Measurements from ENCODE around the gene PKP1.

The PKP1 gene

GRCh38 chr1:201260648-201261311, 22.5 kb upstream of the PKP1 start:
- no peak for DNase-seq

DNA sequence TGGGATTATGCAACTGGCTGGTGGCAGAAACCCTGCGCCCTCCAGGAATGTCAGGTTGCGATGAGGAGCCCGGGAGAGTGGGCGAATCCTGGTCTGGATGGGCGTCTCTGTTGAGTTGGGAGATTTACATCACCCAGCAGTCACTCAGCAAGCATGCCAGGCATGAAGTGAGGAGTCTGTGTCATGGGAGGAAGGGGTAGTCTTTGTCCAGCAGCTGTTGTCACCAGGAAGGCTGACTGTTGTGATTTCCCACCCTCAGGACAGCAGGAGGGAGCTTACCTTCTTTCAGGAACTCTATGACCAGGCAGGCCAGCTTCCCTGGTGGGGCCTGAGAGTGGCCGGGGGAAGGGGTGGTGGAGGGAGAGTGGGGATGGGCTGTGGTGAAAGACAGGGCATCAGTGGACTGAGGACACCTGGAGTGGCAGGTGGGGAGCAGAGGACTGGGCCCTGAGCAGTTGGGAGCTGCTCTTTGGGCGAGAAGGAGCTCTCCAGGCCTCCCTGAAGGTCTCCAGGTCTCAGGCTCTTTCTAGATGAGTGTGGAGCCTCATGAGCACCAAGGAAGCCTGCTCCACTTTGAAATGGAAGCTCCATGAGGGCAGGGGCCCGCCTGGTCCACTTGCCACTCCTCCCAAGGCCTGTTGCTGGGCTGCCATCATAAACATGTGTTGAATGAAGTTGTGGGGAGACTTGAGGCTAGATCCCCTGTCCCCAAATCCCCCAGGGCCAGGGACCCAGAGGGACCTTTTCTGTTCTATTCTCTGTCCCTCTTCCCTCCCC, 21.3 kb upstream of the PKP1 start:
- DNase-seq: no peak

GRCh38 chr1:201262963-201263608, 20.2 kb upstream of the PKP1 start:
- DNase-seq: no peak

DNA sequence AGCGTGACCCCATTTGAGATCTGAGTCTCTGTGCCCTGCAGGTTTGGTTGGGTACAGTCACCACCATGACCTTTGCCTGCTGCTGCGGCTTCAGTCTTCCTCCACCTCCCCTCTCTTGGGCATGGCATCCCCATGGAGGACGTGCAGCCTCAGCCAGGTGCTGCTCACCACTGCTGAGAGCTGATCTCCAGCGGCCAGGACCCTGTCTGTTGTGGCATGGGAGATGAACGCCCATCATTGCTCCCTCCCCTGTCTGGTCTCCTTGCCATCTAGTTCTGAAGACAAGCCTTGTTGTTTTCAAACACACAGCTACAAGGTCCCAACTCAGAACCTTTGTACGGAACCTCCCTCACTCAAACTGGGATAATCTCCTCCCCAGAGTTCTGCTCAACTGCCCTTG, 19.2 kb upstream of the PKP1 start:
- no peak for DNase-seq

DNA sequence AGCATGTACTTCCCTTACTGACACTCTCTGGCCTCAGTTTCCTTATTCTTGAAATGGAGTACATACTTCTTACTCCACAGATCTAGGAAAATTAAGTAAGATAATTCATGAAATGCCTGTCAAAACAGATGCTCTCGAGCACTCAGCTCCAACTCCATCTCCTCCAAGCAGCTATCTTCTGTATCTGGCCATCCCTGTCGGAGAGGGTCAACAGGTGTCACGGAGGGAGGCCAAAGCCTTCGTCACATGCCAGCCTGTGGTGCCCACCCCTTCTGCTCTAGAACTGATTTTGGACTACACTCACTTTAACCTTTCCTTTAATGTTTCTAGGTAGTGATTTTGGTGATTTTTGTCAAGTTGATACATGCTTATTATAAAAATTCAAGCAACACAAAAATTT, 18.8 kb upstream of the PKP1 start:
- DNase-seq: no peak

- no peak for DNase-seq
These were observed 17.6 kb upstream of the PKP1 start for GRCh38 chr1:201265756-201266155.

GRCh38 chr1:201266276-201266675, 17.0 kb upstream of the PKP1 start:
- DNase-seq: no peak

- no peak for DNase-seq
These were observed 16.5 kb upstream of the PKP1 start for GRCh38 chr1:201266774-201267173.

DNA sequence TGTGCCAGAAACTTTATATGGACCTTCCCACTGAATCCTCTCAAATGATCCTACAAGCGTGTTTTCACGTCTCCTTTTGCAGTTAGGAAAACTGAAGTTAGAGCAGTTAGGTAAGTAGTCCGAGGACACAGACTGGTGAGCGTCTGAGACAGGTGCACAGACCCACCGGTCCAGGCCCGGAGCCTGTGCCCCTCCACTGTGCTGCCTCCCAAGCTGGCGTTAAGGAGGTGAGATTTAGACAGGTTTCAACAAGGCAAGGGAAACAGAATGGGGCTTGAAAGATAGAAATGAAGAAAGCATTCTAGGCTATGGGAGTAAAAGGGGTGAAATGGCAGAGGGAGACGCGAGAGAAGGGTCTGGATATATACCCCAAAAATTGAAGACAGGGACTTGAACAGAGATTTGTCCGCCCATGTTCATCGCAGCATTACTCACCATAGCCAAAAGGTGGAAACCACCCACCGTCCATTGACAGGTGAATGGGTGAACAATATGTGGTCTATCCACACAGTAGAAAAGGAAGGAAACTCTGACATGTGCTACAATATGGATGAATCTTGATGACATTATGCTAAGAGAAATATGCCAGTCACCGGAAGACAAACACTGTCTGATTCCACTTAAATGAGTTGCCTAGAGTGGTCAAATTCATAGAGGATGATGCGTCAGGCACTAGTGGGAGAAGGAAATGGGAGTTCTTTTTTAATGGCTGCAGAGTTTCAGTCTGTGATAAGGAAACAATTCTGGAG, 15.7 kb upstream of the PKP1 start:
- DNase-seq: no peak

GRCh38 chr1:201268604-201269151, 14.6 kb upstream of the PKP1 start:
- DNase-seq: no peak

DNA sequence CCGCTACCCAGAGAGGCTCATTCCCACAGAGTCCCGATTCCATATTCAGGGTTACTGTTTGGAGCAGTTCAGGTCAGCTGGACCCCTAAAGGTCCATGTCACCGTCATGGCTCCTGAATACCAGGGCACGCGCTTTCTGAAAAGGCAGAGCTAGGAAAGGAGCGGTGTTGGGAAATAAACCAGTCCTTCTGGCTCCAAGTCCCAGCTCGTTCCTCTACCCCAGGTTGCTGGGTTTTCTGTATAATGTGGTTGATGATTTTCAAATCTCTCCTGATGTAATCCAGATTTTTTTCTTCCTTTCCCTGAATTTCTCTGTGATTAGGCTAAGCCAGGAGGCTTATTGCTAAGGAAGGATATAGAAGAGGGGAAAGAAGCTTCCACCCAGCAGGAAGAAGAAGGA, 14.0 kb upstream of the PKP1 start:
- DNase-seq: no peak

DNA sequence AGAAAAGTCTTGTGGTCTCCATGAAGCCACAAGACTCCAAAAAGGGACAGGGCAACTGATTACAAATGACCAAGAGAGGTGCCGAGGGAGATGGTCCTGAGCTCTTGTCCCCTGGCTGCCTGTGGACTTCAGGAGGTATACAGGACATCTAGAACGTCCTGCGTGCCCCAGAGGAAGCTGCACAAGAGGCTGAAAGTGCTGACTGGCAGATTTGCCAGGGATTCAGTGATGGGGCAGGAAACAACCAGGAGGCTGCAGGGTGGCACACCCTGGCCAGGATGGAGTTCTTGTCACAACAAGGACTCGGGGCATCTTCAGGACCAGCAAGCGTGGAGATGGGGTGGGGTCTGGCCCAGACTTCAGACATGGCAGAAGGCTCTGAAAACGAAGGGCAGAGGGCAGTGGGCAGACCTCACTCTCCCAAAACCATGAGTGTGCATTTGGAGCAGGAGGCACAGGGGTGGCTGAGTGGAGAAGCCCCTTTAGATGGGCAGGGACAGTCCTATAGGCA, 13.4 kb upstream of the PKP1 start:
- DNase-seq: no peak

DNA sequence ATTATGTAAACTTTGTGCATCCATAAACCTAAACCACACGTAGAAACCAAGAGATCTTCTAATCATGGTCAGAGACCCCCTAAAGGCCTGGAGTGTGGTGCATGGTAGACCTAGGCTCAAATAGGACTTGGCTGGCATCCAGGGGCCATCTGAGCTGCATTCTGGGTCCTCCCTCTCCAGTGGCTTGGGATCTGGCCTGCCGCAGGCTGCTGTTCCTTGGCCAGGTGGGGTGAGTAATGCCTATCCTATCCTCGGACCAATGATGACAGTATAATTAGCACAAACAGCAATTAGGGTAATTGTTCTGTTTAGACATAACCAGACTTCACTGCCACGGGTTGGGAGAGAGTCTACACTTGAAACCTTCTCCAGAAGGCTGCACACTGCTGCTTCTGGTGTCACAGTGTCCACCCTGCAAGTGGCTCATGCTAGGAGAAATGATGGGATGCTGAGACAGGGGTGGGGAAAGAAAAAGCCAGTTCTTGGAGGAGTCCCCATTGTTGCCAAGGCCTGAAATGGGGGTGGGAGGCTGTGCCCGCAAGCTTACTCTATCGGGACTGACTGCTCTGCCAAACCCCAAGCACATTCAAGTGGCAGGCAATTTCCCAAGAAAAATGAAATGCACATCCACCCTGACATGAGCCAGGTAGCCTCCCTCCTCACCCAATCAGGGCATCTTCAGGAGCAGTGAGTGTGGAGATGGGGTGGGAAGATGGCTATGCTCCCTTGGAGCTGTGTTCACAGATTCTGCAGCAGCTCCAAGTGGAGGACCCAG, 12.5 kb upstream of the PKP1 start:
- no peak for DNase-seq

DNA sequence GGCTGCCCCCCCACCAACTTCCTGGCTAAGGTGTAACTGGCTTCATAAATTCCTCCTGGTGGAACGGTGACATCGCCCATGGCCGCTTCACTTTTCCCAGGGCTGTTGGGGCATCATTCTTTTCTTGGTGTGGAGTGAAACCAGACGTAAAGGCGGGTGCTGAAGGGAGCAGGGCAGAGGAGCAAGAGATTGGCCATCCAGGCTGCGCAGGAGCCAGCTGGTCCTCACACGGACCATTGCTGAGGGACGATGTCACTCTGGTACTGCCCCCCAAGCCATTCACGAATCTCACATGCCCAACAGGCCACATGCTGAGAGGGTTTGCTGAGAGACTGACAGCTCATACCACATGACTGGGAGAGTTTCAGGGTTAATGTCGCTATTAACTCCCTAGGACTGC, 10.5 kb upstream of the PKP1 start:
- no peak for DNase-seq

DNA sequence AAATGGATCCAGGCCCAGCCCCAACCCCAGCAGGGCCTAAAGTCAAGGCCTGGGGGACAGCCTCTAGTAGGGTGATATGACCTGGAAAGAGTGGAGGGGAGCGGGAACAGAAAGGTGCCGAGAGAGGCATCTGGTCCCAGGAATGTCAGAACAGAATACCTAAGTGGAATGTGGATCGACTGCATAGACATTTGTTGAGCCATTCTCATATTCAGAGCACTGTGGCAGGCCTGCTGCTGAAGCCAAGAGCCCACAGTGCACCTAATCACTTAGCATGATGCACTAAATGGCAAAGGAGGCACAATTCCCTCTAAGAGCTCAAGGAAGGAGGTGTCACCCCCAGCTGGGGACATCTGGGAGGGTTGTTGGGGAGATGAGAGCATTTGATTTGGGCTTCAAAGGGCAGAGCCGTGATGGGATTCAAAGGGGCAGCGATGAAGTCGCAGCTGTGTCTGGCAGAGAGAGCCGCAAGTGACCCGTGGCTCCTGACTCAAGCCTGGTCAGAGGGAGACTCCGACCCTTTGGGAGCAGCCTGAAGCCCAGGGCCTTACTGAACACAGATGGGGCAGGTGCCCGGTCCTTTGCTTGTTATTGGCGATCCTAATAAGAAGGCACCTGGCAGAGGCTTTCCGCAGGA, 8.6 kb upstream of the PKP1 start:
- DNase-seq: no peak

GRCh38 chr1:201275253-201275666, 8.0 kb upstream of the PKP1 start:
- no peak for DNase-seq

DNA sequence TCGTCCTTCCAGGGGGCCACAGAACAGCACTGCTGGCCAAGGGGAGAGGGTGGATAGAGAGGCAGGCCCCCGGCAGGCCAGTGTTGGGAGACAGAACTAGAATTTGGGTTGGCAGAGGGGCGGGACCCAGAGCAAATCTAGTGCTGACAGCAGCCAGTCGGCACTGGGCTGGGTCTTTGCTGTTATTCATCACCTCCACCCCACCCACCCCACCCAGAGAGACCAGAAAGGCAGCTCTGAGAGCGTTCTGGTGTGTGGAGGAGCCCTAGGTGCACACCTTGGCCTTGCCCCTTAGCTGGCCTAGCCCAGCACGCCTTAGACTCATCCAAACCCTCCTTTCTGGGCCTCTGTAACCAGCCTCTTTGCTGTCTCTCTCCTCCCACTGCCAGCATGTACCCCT, 6.4 kb upstream of the PKP1 start:
- no peak for DNase-seq

GRCh38 chr1:201277441-201277840, 5.9 kb upstream of the PKP1 start:
- no peak for DNase-seq

GRCh38 chr1:201279313-201279712, 4.0 kb upstream of the PKP1 start:
- no peak for DNase-seq

DNA sequence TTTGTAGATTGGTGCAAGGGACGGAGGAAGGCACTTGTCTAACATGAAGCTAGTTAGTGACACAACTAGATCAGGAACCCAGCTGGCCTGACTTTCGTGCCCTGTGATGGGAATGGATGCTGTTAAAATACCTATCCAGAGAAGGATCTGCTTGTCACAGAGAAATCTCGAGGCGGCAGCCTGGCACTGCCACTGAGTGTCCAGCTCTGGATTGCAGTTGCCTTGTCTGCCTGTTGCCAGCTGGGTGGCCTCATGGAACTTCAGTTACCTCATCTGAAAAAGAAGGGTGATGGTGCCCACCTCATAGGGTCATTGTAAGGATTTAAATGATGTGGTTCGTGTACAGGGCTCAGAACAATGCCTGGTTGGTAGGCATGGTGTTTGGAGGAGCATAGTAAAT, 2.4 kb upstream of the PKP1 start:
- DNase-seq: no peak

- DNase-seq: no peak
These were observed 1.7 kb upstream of the PKP1 start for GRCh38 chr1:201281573-201281972.

GRCh38 chr1:201282216-201282615, 1.1 kb upstream of the PKP1 start:
- no peak for DNase-seq

Measured in NCI-H1436 treated with DMSO at 0.1 percent for 48 hours (cell line).